HG03521 (cell line): Measurements from ENCODE around the gene CLIP1.
"Not testable (repeated sequence)": the region's sequence is repeated elsewhere in the genome, so short reads cannot be mapped to it uniquely, and the experiment has no call there.

Source experiments
- ATAC-seq: cut with Tn5 transposase; IDR thresholded peaks from one replicate; pipeline ENCODE4 v1.9.1; 2021; ENCODE audit warnings: mild to moderate bottlenecking, moderate library complexity; ENCODE audit not compliant: unreplicated experiment

The CLIP1 gene

GRCh38 chr12:122357536-122357935 is 64.9 kb downstream of the CLIP1 start:
- ATAC-seq = not testable (repeated sequence)

- ATAC-seq = not testable (repeated sequence)
These were observed 65.5 kb downstream of the CLIP1 start for GRCh38 chr12:122356991-122357390.

GRCh38 chr12:122356192-122356635 is 66.3 kb downstream of the CLIP1 start:
- no peak for ATAC-seq

- no peak for ATAC-seq
These were observed 66.8 kb downstream of the CLIP1 start for GRCh38 chr12:122355706-122356105.

- no peak for ATAC-seq
These were observed 67.4 kb downstream of the CLIP1 start for GRCh38 chr12:122354958-122355641.

- ATAC-seq = no peak
These were observed 70.1 kb downstream of the CLIP1 start for GRCh38 chr12:122352394-122352793.

- no peak for ATAC-seq
These were observed 72.2 kb downstream of the CLIP1 start for GRCh38 chr12:122350141-122350848.

- ATAC-seq = no peak
These were observed 73.4 kb downstream of the CLIP1 start for GRCh38 chr12:122349078-122349477.

- ATAC-seq = no peak
These were observed 74.0 kb downstream of the CLIP1 start for GRCh38 chr12:122348505-122348904.

- ATAC-seq = no peak
These were observed 76.4 kb downstream of the CLIP1 start for GRCh38 chr12:122346054-122346453.

- no peak for ATAC-seq
These were observed 77.4 kb downstream of the CLIP1 start for GRCh38 chr12:122345042-122345441.

GRCh38 chr12:122336015-122336946 is 86.2 kb downstream of the CLIP1 start:
- ATAC-seq = no peak

GRCh38 chr12:122333142-122334087 is 89.1 kb downstream of the CLIP1 start:
- no peak for ATAC-seq

GRCh38 chr12:122327494-122328385 is 94.7 kb downstream of the CLIP1 start:
- ATAC-seq = no peak

- ATAC-seq = no peak
These were observed 95.5 kb downstream of the CLIP1 start for GRCh38 chr12:122327014-122327413.

- ATAC-seq = no peak
These were observed 95.9 kb downstream of the CLIP1 start for GRCh38 chr12:122326586-122326985.

GRCh38 chr12:122323311-122324019 is 99.0 kb downstream of the CLIP1 start:
- ATAC-seq = no peak

GRCh38 chr12:122322501-122322900 is 100.0 kb downstream of the CLIP1 start:
- ATAC-seq = no peak
